Stimulated activated CD8-positive, alpha-beta memory T cell treated with anti-CD3 and anti-CD28 coated beads, Interleukin-12 subunit alpha, Interleukin-12 subunit beta, amount 100 ng/mL, for 1 hour (primary cell): ENCODE data around the gene EHD4.

Source experiments
- DNase-seq: peaks from one replicate; pipeline ENCODE4 v3.0.0-alpha.2; 2020; ENCODE audit warnings: low read depth

The EHD4 gene

GRCh38 chr15:41980654-41981323 lies 8.4 kb upstream of the EHD4 start:
- no peak for DNase-seq

GRCh38 chr15:41979493-41980266 lies 7.3 kb upstream of the EHD4 start:
- DNase-seq = no peak

GRCh38 chr15:41978534-41978933 lies 6.2 kb upstream of the EHD4 start:
- DNase-seq = no peak

- no peak for DNase-seq
Measured at GRCh38 chr15:41977757-41978383, 5.5 kb upstream of the EHD4 start.

GRCh38 chr15:41975669-41976068 lies 3.3 kb upstream of the EHD4 start:
- no peak for DNase-seq

GRCh38 chr15:41974041-41974440 lies 1.7 kb upstream of the EHD4 start:
- no peak for DNase-seq

- no peak for DNase-seq
Measured at GRCh38 chr15:41971895-41972252, 483 bp downstream of the EHD4 start.

GRCh38 chr15:41971089-41971894 lies 1.1 kb downstream of the EHD4 start:
- peak; percentile 64 for DNase-seq

- DNase-seq = no peak
Measured at GRCh38 chr15:41970456-41970855, 1.9 kb downstream of the EHD4 start.

- no peak for DNase-seq
Measured at GRCh38 chr15:41969851-41970431, 2.4 kb downstream of the EHD4 start.

- DNase-seq = no peak
Measured at GRCh38 chr15:41968701-41969100, 3.7 kb downstream of the EHD4 start.

- DNase-seq = no peak
Measured at GRCh38 chr15:41967506-41968206, 4.7 kb downstream of the EHD4 start.

- no peak for DNase-seq
Measured at GRCh38 chr15:41966920-41967465, 5.4 kb downstream of the EHD4 start.

GRCh38 chr15:41966414-41966812 lies 5.9 kb downstream of the EHD4 start:
- no peak for DNase-seq

- DNase-seq = no peak
Measured at GRCh38 chr15:41965441-41966413, 6.6 kb downstream of the EHD4 start.

GRCh38 chr15:41961595-41962202 lies 10.7 kb downstream of the EHD4 start:
- DNase-seq = no peak

- no peak for DNase-seq
Measured at GRCh38 chr15:41961001-41961518, 11.3 kb downstream of the EHD4 start.

- DNase-seq = no peak
Measured at GRCh38 chr15:41958002-41958420, 14.3 kb downstream of the EHD4 start.
